ENCODE data around the gene KLF15. TPM values are rescaled to one million over a fixed set of nuclear protein-coding genes. Genes with fewer than 3 reads are reported as not detected.

KLF15 gene
- total RNA-seq, 2 experiments from 2014 or later, result not detected

DNA sequence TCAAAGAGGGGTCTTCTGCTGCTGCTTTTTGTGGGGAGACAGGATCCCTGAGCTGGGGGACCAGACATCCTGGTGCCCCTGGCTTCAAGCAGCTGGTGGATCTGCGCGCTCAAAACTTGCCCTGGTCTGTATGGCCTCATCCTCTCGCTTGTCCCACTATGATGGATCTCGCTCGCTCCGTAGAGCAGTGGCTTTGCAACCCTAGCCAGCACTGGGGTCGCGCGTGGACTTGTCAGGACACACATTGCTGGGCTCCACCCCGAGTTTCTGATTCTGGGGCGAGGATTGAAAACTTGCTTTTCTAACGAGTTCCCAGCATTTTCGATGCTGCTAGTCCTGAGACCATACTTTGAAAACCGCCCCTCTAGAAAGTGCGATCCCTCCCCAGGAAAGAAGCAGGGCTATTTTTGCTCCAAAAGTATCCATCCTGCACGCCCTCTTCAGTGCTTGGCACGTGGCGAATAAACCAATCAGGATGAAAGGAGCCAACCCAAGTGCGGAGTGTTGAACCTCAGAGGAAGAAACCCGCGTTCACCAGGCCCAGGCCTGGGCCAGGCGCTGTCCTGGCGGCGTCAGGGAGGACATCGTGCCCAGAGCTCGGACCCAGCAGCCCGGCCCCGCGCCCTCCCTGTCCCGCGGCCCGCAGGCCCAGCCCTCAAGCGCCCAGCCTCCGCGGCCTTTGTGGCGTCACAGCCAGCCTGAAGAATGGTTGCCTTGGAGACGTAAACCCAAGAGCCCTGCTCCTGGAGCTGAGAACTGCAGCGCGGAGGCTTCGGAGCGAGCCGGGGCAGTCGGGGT is 37.2 kb upstream of the KLF15 start, which contains the start of gene CFAP100:
Gene CFAP100, plus strand, starts transcription at position 731 of the 798 bp plus-strand sequence. CDS start 1,092 bp downstream, outside the sequence.
- H3K27ac Mint-ChIP-seq, result no peak within 1 kb of the TSS
- H3K9me3 Mint-ChIP-seq, result no peaks in the 10 kb centered on the region
- no peaks in the 10 kb centered on the region for H3K36me3 Mint-ChIP-seq (ENCODE audit: low read depth)
- CTCF ChIA-PET, result no interaction called here
- H3K4me1 Mint-ChIP-seq, result peaks cover 4% of the 10 kb centered on the region
- POLR2A ChIA-PET, result no interaction called here
- DNase-seq, result no peak
- no peak within 1 kb of the TSS for H3K4me3 Mint-ChIP-seq
- peaks cover 46% of the 10 kb centered on the region for H3K27me3 Mint-ChIP-seq

DNA sequence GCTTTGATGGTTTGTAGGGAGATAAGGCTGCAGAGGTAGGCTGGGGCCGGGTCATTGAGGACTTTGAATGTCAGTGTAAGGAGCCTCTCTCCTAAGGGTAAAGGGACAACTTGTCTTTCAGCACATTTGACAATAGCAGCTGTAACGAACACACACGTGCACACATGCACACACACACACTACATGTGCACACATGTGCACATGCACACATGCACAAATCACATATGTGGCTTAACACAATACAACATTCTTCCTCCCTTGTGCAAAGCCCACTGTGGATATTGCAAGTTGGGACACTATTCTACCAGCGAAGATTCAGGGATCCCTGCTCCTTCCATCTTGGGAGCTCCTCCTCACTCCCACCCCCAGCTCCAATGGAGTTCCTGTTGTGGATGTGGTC is 36.4 kb upstream of the KLF15 start:
- no peaks in the 10 kb centered on the region for H3K36me3 Mint-ChIP-seq (ENCODE audit: low read depth)
- ChIA-PET POLR2A (no interaction called here), CTCF (no interaction called here)
- no peak overlapping the region for H3K27ac Mint-ChIP-seq
- H3K9me3 Mint-ChIP-seq, result no peaks in the 10 kb centered on the region
- peaks cover 5% of the 10 kb centered on the region for H3K4me1 Mint-ChIP-seq
- no peak for DNase-seq
- peaks cover 49% of the 10 kb centered on the region for H3K27me3 Mint-ChIP-seq
- no peak overlapping the region for H3K4me3 Mint-ChIP-seq

DNA sequence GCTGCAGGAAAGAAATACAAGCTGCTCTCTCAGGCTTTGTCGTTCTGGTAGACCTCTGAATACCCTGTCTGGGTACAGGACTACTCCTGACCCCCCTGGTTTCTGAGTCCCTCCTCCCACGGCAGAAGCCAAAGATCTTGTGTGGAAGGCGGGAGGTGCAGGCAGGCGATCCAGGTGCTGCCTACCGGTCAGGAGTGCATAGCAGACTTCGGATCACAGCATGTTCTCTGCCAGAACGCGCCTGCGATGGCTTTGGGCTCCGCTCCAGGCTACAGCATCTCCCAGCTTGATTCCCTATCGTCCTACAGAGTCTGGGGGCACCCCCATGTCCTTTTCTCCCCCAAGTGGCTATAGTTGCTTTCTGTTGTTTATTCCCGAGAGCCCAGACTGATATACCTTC is 35.0 kb upstream of the KLF15 start:
- Mint-ChIP-seq H3K27ac (no peak overlapping the region), H3K4me1 (peaks cover 5% of the 10 kb centered on the region), H3K9me3 (no peaks in the 10 kb centered on the region), H3K36me3 (ENCODE audit: low read depth) (no peaks in the 10 kb centered on the region), H3K27me3 (peaks cover 51% of the 10 kb centered on the region), H3K4me3 (no peak overlapping the region)
- DNase-seq, result no peak
- ChIA-PET CTCF (no interaction called here), POLR2A (no interaction called here)

DNA sequence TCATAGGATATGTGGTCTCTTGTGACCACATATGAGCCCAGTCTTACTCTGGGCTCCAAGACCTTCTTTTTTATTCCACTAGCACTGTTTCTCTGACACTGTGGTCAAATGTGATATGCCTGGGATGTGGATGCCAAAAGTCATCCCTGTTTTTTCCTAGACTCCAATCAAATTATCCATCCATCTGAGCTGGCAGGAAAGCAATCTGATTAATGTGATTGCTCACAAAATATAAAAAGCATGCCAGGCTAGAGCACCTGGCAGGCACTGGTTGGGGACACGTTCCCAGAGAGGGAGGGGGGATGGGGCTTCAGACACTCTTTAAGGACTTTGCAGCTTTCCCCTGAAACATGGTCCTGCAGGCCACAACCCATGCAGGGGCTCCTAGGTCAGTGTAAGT is 34.4 kb upstream of the KLF15 start:
- H3K4me1 Mint-ChIP-seq, result peaks cover 5% of the 10 kb centered on the region

DNA sequence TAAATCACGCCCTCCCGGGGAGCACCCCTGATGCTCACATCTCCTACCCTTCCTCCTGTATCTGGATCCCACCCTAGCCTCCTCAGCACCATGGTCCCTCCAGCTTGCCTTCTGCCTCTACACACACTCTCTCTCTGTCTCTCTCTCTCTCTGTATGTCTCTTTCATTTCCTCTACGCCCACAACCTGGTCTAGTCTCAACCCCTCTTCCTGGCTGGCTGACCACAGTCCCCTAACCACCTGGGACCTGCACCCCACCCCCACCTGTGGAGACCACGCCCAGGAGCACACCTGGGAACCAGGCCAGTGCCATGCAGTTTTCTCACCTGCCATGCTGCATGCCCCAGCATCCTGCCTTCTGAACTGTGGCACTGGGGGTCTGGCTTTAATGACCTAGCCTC is 33.5 kb upstream of the KLF15 start:
- POLR2A ChIA-PET, result no interaction called here
- no peak overlapping the region for H3K27ac Mint-ChIP-seq
- H3K4me1 Mint-ChIP-seq, result peaks cover 5% of the 10 kb centered on the region
- DNase-seq, result no peak
- no peak overlapping the region for H3K4me3 Mint-ChIP-seq
- peaks cover 49% of the 10 kb centered on the region for H3K27me3 Mint-ChIP-seq
- H3K36me3 Mint-ChIP-seq (ENCODE audit: low read depth), result no peaks in the 10 kb centered on the region
- CTCF ChIA-PET, result no interaction called here
- no peaks in the 10 kb centered on the region for H3K9me3 Mint-ChIP-seq

More for the DNA sequence above, 34.4 kb upstream of the KLF15 start:
- Mint-ChIP-seq H3K9me3 (no peaks in the 10 kb centered on the region), H3K27ac (no peak overlapping the region), H3K36me3 (ENCODE audit: low read depth) (no peaks in the 10 kb centered on the region), H3K27me3 (peaks cover 51% of the 10 kb centered on the region), H3K4me3 (no peak overlapping the region)
- no peak for DNase-seq
- ChIA-PET CTCF (no interaction called here), POLR2A (no interaction called here)

DNA sequence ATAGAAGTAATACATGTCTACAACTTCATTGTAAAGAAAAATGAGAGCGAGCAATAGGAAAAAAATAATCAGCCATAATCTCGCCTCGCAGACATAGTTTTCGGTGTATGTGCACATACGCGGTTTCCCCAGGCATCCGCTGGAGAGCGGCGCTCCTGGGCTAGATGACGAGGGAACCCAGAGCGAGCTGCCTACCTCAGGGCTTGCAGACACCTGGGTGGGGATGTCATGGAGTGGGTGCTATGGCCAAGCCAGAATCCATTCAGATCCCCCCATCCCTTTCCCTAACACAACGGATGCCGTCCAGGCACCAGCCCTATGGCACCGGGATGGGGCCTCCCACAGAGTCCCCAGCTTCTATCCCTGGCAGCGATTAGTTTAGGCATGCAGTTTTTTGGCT is 33.0 kb upstream of the KLF15 start:
- Mint-ChIP-seq H3K27ac (no peak overlapping the region), H3K4me3 (no peak overlapping the region), H3K36me3 (ENCODE audit: low read depth) (no peaks in the 10 kb centered on the region), H3K27me3 (peaks cover 46% of the 10 kb centered on the region), H3K9me3 (no peaks in the 10 kb centered on the region), H3K4me1 (peaks cover 5% of the 10 kb centered on the region)
- POLR2A ChIA-PET, result no interaction called here
- no peak for DNase-seq
- CTCF ChIA-PET, result no interaction called here

DNA sequence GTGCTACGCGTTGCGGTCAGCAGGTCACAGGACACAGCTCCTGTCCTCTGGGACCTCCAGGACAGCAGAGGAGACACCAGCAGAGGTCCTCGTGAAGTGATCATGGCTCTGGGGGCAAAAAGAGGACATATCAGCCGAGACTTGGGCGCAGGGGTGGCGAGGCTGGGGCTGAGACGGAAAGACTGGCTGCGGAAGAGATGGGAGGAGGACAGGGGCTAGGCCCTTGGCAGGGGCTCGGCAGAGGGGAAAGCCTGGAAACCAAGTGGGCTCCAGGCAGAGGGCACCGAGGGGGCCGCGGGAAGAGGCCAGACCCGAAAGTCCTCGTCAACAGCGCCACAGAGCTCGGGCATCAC is 32.6 kb upstream of the KLF15 start:
- ChIA-PET CTCF (no interaction called here), POLR2A (no interaction called here)
- Mint-ChIP-seq H3K36me3 (ENCODE audit: low read depth) (no peaks in the 10 kb centered on the region), H3K4me3 (no peak overlapping the region), H3K4me1 (peaks cover 5% of the 10 kb centered on the region), H3K9me3 (no peaks in the 10 kb centered on the region), H3K27me3 (peaks cover 46% of the 10 kb centered on the region), H3K27ac (no peak overlapping the region)
- DNase-seq, result no peak

DNA sequence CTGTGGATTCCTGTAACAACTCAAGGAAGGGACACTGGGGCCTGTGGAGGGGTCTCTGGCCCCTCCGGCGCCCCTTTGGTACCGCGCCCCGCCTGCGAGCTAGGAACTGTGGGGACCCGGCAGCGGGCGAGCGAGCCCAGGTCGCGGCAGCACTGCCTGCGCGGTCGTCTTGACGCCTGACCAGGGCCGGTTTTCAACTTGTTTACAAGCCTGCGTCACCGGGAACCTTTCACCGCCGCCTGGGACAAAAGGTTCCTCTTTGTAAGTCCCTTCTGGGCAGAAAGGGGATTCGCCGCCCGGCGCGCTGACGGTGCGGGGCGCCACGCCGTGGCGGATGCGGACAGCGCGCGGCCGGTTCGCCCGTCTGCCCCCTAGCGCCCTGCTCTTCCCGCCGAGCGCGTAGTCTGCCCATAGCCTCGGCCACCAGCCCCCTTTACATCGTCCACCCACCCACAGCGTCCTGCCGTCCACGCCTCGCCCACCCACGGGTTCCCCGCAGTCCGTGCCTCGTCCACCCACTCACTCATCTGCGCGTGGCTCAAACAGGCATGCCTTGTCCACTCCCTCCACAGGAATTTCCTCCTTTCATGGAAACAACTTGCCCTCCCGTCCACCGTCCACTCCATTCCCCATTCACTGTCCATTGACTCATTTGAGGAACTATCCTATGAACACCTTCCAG is 32.0 kb upstream of the KLF15 start:
- no peak overlapping the region for H3K27ac Mint-ChIP-seq
- DNase-seq, result peak; percentile 35
- no peaks in the 10 kb centered on the region for H3K36me3 Mint-ChIP-seq (ENCODE audit: low read depth)
- ChIA-PET CTCF (interaction anchor here (0.7 kb wide), 1 partner anchor 256 kb away, joined by 3 read pairs; no protein-coding TSS in a partner anchor), POLR2A (no interaction called here)
- H3K4me3 Mint-ChIP-seq, result no peak overlapping the region
- H3K27me3 Mint-ChIP-seq, result peaks cover 44% of the 10 kb centered on the region
- peaks cover 5% of the 10 kb centered on the region for H3K4me1 Mint-ChIP-seq
- no peaks in the 10 kb centered on the region for H3K9me3 Mint-ChIP-seq

DNA sequence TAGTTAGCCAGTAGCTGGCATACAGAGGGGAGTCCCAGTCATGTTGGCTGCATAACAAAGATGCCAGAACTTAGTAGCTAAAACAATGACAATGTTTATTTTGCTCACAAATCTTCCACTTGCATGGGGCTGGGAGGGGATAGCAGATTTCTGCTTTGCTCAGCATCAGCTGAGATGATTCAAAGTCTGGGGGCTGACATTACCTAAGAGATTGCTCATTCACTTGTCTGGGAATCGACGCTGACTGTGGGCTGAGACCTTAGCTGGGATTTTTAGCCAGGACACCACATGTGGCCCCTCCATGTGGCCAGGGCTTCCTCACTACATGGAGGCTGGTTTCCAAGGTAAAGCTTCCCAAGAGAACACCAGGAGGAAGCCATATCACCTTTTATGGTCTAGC is 24.8 kb upstream of the KLF15 start:
- POLR2A ChIA-PET, result no interaction called here

DNA sequence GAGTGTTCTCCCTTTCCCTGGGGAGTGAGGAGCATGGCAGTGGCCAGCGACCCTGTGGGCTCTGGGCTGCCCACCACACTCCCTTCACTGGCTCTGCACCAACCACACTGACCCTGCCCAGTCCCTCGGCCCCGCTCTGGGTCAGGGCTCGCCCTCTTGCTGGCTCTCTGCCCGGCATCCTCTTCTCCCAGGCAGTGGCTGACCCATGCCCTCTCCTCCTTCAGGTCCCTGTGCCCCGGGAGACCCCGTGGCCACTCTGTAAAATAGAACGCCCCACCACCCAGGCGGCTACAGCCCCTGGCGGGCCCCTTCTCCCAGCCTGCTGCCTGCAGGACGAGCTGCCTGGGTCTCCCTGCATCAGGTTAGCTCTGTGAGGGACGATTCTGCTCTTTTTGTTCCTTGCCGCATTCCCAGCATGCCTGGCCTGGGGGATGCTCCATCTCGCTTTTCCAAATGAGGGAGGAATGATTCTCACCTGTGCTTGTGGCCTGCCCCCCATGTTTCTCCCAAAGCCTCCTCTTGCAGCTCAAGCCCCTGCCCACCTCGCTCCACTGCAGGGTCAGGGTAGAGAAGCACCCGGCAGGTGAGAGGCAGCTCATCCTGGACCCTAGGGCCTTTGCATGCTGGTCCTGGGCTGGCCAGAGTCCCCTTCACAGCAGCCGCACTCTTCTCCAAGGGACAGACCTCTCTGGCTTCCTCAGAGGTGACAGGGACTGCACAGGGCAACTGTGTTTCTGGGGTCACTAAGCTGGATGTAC is 23.0 kb upstream of the KLF15 start:
- H3K4me1 Mint-ChIP-seq, result no peaks in the 10 kb centered on the region
- peaks cover 7% of the 10 kb centered on the region for H3K27me3 Mint-ChIP-seq
- ChIA-PET POLR2A (no interaction called here), CTCF (no interaction called here)
- no peaks in the 10 kb centered on the region for H3K9me3 Mint-ChIP-seq
- no peak overlapping the region for H3K27ac Mint-ChIP-seq
- DNase-seq, result no peak
- H3K4me3 Mint-ChIP-seq, result no peak overlapping the region
- H3K36me3 Mint-ChIP-seq (ENCODE audit: low read depth), result no peaks in the 10 kb centered on the region

More for the DNA sequence above, 24.8 kb upstream of the KLF15 start:
- H3K36me3 Mint-ChIP-seq (ENCODE audit: low read depth), result no peaks in the 10 kb centered on the region
- H3K9me3 Mint-ChIP-seq, result no peaks in the 10 kb centered on the region
- H3K4me1 Mint-ChIP-seq, result no peaks in the 10 kb centered on the region
- peaks cover 10% of the 10 kb centered on the region for H3K27me3 Mint-ChIP-seq
- CTCF ChIA-PET, result no interaction called here
- no peak for DNase-seq
- no peak overlapping the region for H3K27ac Mint-ChIP-seq
- no peak overlapping the region for H3K4me3 Mint-ChIP-seq

DNA sequence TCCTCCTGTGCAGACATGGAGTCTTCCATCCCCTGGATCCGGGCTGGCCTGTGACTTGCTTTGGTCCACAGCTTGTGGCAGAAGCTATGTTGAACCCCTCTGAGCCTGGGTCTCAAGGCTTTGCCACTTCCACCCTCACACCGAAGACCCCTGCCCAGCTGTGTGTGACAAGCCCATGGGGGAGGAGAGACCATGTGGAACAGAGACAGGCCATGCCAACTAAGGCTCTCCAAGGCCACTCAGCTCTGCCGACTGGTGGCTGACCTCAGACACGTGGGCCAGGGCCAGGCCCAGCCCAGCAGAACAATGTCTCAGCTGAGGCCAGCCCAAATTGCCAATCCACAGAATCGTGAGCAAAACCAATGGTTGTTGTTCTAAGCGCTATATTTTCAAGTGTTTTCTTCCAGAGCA is 21.1 kb upstream of the KLF15 start:
- Mint-ChIP-seq H3K4me3 (no peak overlapping the region), H3K27ac (no peak overlapping the region), H3K36me3 (ENCODE audit: low read depth) (no peaks in the 10 kb centered on the region), H3K27me3 (peaks cover 2% of the 10 kb centered on the region), H3K9me3 (no peaks in the 10 kb centered on the region), H3K4me1 (no peaks in the 10 kb centered on the region)
- no peak for DNase-seq
- ChIA-PET POLR2A (no interaction called here), CTCF (no interaction called here)

DNA sequence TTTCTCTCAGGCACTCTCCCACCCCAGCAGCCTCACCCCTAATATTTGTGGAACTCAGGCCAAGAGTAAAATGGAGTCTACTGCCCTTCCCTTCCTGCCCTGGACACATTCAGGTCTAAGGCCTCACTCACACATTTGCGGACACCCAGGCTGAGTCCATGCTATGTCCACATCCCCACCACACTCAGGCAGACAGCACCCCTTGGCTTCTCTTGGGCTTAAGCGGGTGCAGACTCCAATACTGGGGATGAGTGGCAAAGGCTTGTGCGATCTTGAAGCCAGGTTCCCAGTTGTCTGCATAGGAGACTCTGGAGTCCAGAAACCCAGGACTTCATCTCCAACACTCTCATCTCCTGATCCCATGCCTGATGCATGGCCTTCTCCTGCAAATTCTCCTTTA is 20.0 kb upstream of the KLF15 start:
- H3K4me1 Mint-ChIP-seq, result no peaks in the 10 kb centered on the region
- no peak overlapping the region for H3K27ac Mint-ChIP-seq
- POLR2A ChIA-PET, result no interaction called here
- H3K4me3 Mint-ChIP-seq, result no peak overlapping the region
- no peak for DNase-seq
- no peaks in the 10 kb centered on the region for H3K9me3 Mint-ChIP-seq
- H3K36me3 Mint-ChIP-seq (ENCODE audit: low read depth), result no peaks in the 10 kb centered on the region
- peaks cover 2% of the 10 kb centered on the region for H3K27me3 Mint-ChIP-seq
- CTCF ChIA-PET, result interaction anchor here (0.7 kb wide), 1 partner anchor 277 kb away, joined by 3 read pairs; no protein-coding TSS in a partner anchor

DNA sequence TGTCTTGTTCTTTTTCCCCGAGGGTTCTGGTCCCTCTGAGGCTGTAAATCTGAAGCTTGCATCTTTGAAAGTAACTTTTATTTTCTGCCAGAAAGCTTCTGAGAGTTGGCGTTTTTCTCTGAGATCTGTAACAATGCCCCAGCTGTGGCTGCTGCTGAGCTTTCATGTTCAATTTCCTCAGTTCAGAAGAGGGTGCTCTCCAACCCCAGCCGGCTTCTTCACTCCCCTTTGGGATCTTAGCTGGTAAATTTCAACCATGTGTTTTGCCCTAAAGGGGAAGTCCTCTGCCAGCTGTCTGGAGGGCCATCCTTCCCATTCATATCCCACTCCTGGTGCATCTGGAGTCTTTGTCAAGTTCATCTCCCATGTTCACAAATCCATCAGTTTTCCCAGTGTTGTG is 19.2 kb upstream of the KLF15 start:
- CTCF ChIA-PET, result no interaction called here
- peaks cover 2% of the 10 kb centered on the region for H3K27me3 Mint-ChIP-seq
- no peak for DNase-seq
- H3K27ac Mint-ChIP-seq, result no peak overlapping the region
- POLR2A ChIA-PET, result no interaction called here
- no peaks in the 10 kb centered on the region for H3K36me3 Mint-ChIP-seq (ENCODE audit: low read depth)
- H3K4me1 Mint-ChIP-seq, result no peaks in the 10 kb centered on the region
- no peak overlapping the region for H3K4me3 Mint-ChIP-seq
- H3K9me3 Mint-ChIP-seq, result no peaks in the 10 kb centered on the region

Data from activated CD4-positive, alpha-beta memory T cell treated with anti-CD3 and anti-CD28 coated beads, Interleukin-2, amount 10 ng/mL, durations not matched to agents 7 days and 5 days (primary cell).